HEK293 (cell line): ENCODE results near the gene PPP1R27.
A peak's percentile ranks its signal among the peaks of the same experiment; 100 is the strongest.

Experiments used
- EGR2 ChIP-seq: fragments of 450-650 bp; formaldehyde crosslinking; IDR thresholded peaks from 2 replicates; pipeline ENCODE4 v1.5.1; 2016; ENCODE audit warnings: low read depth, missing biosample characterization, missing genetic modification characterization
- GFI1B ChIP-seq: fragments of 450-650 bp; formaldehyde crosslinking; IDR thresholded peaks from 2 replicates; pipeline ENCODE4 v1.5.1; 2016; ENCODE audit warnings: missing biosample characterization, missing genetic modification characterization
- GLIS1 ChIP-seq: fragments of 450-650 bp; formaldehyde crosslinking; IDR thresholded peaks from 2 replicates; pipeline ENCODE4 v1.5.1; 2016; ENCODE audit warnings: missing biosample characterization, missing genetic modification characterization
- GLIS2 ChIP-seq: fragments of 450-650 bp; formaldehyde crosslinking; IDR thresholded peaks from 2 replicates; pipeline ENCODE4 v1.5.1; 2016; ENCODE audit warnings: missing biosample characterization, missing genetic modification characterization
- HOXD13 ChIP-seq: sonication (generic); formaldehyde crosslinking; IDR thresholded peaks from 2 replicates; pipeline ENCODE4 v1.8.0; 2022; ENCODE audit warnings: missing genetic modification reagents, borderline replicate concordance
- IKZF3 ChIP-seq: fragments of 450-650 bp; IDR thresholded peaks from 2 replicates; pipeline ENCODE4 v1.5.0; 2018; ENCODE audit warnings: missing biosample characterization, mild to moderate bottlenecking, missing genetic modification characterization, moderate library complexity
- KLF1 ChIP-seq: fragments of 450-650 bp; formaldehyde crosslinking; IDR thresholded peaks from 2 replicates; pipeline ENCODE4 v1.5.1; 2016; ENCODE audit warnings: missing biosample characterization, missing genetic modification characterization
- KLF9 ChIP-seq: fragments of 450-650 bp; formaldehyde crosslinking; IDR thresholded peaks from 2 replicates; pipeline ENCODE4 v1.5.1; 2016; ENCODE audit warnings: missing biosample characterization, missing genetic modification characterization, low read depth
- PATZ1 ChIP-seq: fragments of 450-650 bp; formaldehyde crosslinking; IDR thresholded peaks from 2 replicates; pipeline ENCODE4 v1.5.1; 2016; ENCODE audit warnings: missing biosample characterization, missing genetic modification characterization
- PRDM6 ChIP-seq: fragments of 450-650 bp; formaldehyde crosslinking; IDR thresholded peaks from 2 replicates; pipeline ENCODE4 v1.5.1; 2017; ENCODE audit warnings: missing biosample characterization, missing genetic modification characterization
- SETDB1 ChIP-seq: IDR thresholded peaks from one replicate; pipeline ENCODE4 v1.6.1; 2017; ENCODE audit warnings: mild to moderate bottlenecking, low read length, moderate library complexity, mixed read lengths; ENCODE audit not compliant: insufficient read length
- YY1 ChIP-seq: fragments of 450-650 bp; formaldehyde crosslinking; IDR thresholded peaks from 2 replicates; pipeline ENCODE4 v1.5.1; 2018; ENCODE audit warnings: missing biosample characterization, missing genetic modification characterization
- ZBTB1 ChIP-seq: fragments of 450-650 bp; formaldehyde crosslinking; IDR thresholded peaks from 2 replicates; pipeline ENCODE4 v1.5.1; 2016; ENCODE audit warnings: missing biosample characterization, missing genetic modification characterization
- ZBTB48 ChIP-seq: fragments of 450-650 bp; formaldehyde crosslinking; IDR thresholded peaks from 2 replicates; pipeline ENCODE4 v1.5.1; 2016; ENCODE audit warnings: missing biosample characterization, missing genetic modification characterization
- ZBTB8A ChIP-seq: fragments of 450-650 bp; formaldehyde crosslinking; IDR thresholded peaks from 2 replicates; pipeline ENCODE4 v1.5.1; 2016; ENCODE audit warnings: missing biosample characterization, missing genetic modification characterization
- ZFP69B ChIP-seq: fragments of 450-650 bp; formaldehyde crosslinking; IDR thresholded peaks from 2 replicates; pipeline ENCODE4 v1.5.1; 2016; ENCODE audit warnings: missing biosample characterization, missing genetic modification characterization
- ZIC2 ChIP-seq: fragments of 450-650 bp; formaldehyde crosslinking; IDR thresholded peaks from 2 replicates; pipeline ENCODE4 v1.5.1; 2016; ENCODE audit warnings: missing biosample characterization, missing genetic modification characterization
- ZNF169 ChIP-seq: fragments of 450-650 bp; formaldehyde crosslinking; IDR thresholded peaks from 2 replicates; pipeline ENCODE4 v1.5.1; 2016; ENCODE audit warnings: missing biosample characterization, missing genetic modification characterization
- ZNF311 ChIP-seq: fragments of 450-650 bp; formaldehyde crosslinking; IDR thresholded peaks from 2 replicates; pipeline ENCODE4 v1.5.1; 2017; ENCODE audit warnings: missing biosample characterization, missing genetic modification characterization, borderline replicate concordance
- ZNF335 ChIP-seq: fragments of 450-650 bp; formaldehyde crosslinking; conservative IDR thresholded peaks from 2 replicates; pipeline ENCODE4 v1.5.1; 2016; ENCODE audit warnings: missing biosample characterization, missing genetic modification characterization
- ZNF362 ChIP-seq: fragments of 450-650 bp; formaldehyde crosslinking; IDR thresholded peaks from 2 replicates; pipeline ENCODE4 v1.5.1; 2016; ENCODE audit warnings: missing biosample characterization, missing genetic modification characterization
- ZNF37A ChIP-seq: fragments of 450-650 bp; IDR thresholded peaks from 2 replicates; pipeline ENCODE4 v1.5.1; 2018; ENCODE audit warnings: missing biosample characterization, missing genetic modification characterization
- ZNF398 ChIP-seq: fragments of 450-650 bp; formaldehyde crosslinking; IDR thresholded peaks from 2 replicates; pipeline ENCODE4 v1.5.1; 2017; ENCODE audit warnings: missing biosample characterization, missing genetic modification characterization
- ZNF530 ChIP-seq: fragments of 450-650 bp; formaldehyde crosslinking; IDR thresholded peaks from 2 replicates; pipeline ENCODE4 v1.5.1; 2016; ENCODE audit warnings: low read depth, missing biosample characterization, missing genetic modification characterization
- ZNF571 ChIP-seq: fragments of 450-650 bp; formaldehyde crosslinking; IDR thresholded peaks from 2 replicates; pipeline ENCODE4 v1.5.0; 2017; ENCODE audit warnings: missing biosample characterization, missing genetic modification characterization
- ZNF585B ChIP-seq: fragments of 450-650 bp; formaldehyde crosslinking; IDR thresholded peaks from 2 replicates; pipeline ENCODE4 v1.5.1; 2016; ENCODE audit warnings: missing biosample characterization, missing genetic modification characterization
- ZNF660 ChIP-seq: fragments of 450-650 bp; IDR thresholded peaks from 2 replicates; pipeline ENCODE4 v1.5.1; 2018; ENCODE audit warnings: missing biosample characterization, mild to moderate bottlenecking, missing genetic modification characterization
- ZNF677 ChIP-seq: fragments of 450-650 bp; IDR thresholded peaks from 2 replicates; pipeline ENCODE4 v1.5.0; 2018; ENCODE audit warnings: missing biosample characterization, mild to moderate bottlenecking, missing genetic modification characterization, moderate library complexity
- ZNF768 ChIP-seq: fragments of 450-650 bp; formaldehyde crosslinking; IDR thresholded peaks from 2 replicates; pipeline ENCODE4 v1.5.1; 2018; ENCODE audit warnings: missing biosample characterization, mild to moderate bottlenecking, missing genetic modification characterization
- ZNF791 ChIP-seq: fragments of 450-650 bp; formaldehyde crosslinking; IDR thresholded peaks from 2 replicates; pipeline ENCODE4 v1.5.1; 2016; ENCODE audit warnings: missing biosample characterization, missing genetic modification characterization
- ZSCAN23 ChIP-seq: fragments of 450-650 bp; formaldehyde crosslinking; IDR thresholded peaks from 2 replicates; pipeline ENCODE4 v1.5.1; 2016; ENCODE audit warnings: missing biosample characterization, missing genetic modification characterization
- ZSCAN30 ChIP-seq: fragments of 450-650 bp; IDR thresholded peaks from 2 replicates; pipeline ENCODE4 v1.5.1; 2018; ENCODE audit warnings: missing biosample characterization, mild to moderate bottlenecking, missing genetic modification characterization, moderate library complexity

PPP1R27 gene

GRCh38 chr17:81870131-81870980, 35.5 kb upstream of the PPP1R27 start (continued):
- no peak for TF ChIP-seq ZNF791
- peak; percentile 10; the same call in 1 of the 2 replicates for TF ChIP-seq ZNF398 (tag by site-specific recombination)
- TF ChIP-seq ZNF362, result no peak
- 0 out of 2 replicates have a peak, but pooled peaks have one; percentile 1 for TF ChIP-seq EGR2 (tag by site-specific recombination)
- TF ChIP-seq ZSCAN23 (tag by site-specific recombination), result no peak
- TF ChIP-seq ZSCAN30 (tag by site-specific recombination), result peak; percentile 36; the same call in 1 of the 2 replicates
- no peak for TF ChIP-seq ZNF585B (tag by site-specific recombination)
- TF ChIP-seq ZNF335 (tag by site-specific recombination), result peak; percentile 92
- TF ChIP-seq ZNF37A, result no peak
- TF ChIP-seq ZBTB8A (tag by site-specific recombination), result 0 out of 2 replicates have a peak, but pooled peaks have one; percentile 21
- TF ChIP-seq ZIC2 (tag by site-specific recombination), result peak; percentile 43; the same call in 1 of the 2 replicates
- no peak for TF ChIP-seq ZNF169 (tag by site-specific recombination)
- TF ChIP-seq KLF9 (tag by site-specific recombination), result no peak; the same call in 1 of the 2 replicates
- no peak for TF ChIP-seq ZNF768 (tag by site-specific recombination)
- peak; percentile 43 for TF ChIP-seq KLF1 (tag by site-specific recombination)
- TF ChIP-seq SETDB1, result no peak
- peak; percentile 70 for TF ChIP-seq PATZ1
- TF ChIP-seq ZNF530 (tag by site-specific recombination), result no peak
- peak; percentile 92 for TF ChIP-seq GLIS2
- peak; percentile 97 for TF ChIP-seq ZFP69B (tag by site-specific recombination)
- no peak for TF ChIP-seq ZNF311
- TF ChIP-seq ZNF677 (tag by site-specific recombination), result peak; percentile 2; the same call in 1 of the 2 replicates
- peak; percentile 77 for TF ChIP-seq GLIS1 (tag by site-specific recombination)
- TF ChIP-seq HOXD13, result no peak
- TF ChIP-seq ZBTB48, result no peak
- TF ChIP-seq GFI1B (tag by site-specific recombination), result no peak
- TF ChIP-seq IKZF3 (tag by site-specific recombination), result 0 out of 2 replicates have a peak, but pooled peaks have one; percentile 38
- peak; percentile 19; the same call in 1 of the 2 replicates for TF ChIP-seq ZNF660 (tag by site-specific recombination)
- no peak for TF ChIP-seq ZBTB1 (tag by site-specific recombination)
- no peak; the same call in 1 of the 2 replicates for TF ChIP-seq YY1 (tag by site-specific recombination)
- TF ChIP-seq PRDM6 (tag by site-specific recombination), result no peak
- TF ChIP-seq ZNF571 (tag by site-specific recombination), result no peak
